DMS153 treated with DMSO at 0.1 percent for 48 hours (cell line): ENCODE results near the gene P2RX2.

Experiments used
- DNase-seq: peaks from one replicate; lab custom pipeline; 2025; ENCODE audit not compliant: unreplicated experiment; lab: John Stamatoyannopoulos, UW

P2RX2 gene

GRCh38 chr12:132618683-132619043 is at the start of gene P2RX2:
Gene P2RX2 (plus strand): TSS chr12:132618776. CDS start chr12:132618817, 41 bp downstream.
- DNase-seq, result no peak

GRCh38 chr12:132568826-132569480 is 49.6 kb upstream of the P2RX2 start:
- no peak for DNase-seq

GRCh38 chr12:132569856-132570480 is 48.6 kb upstream of the P2RX2 start:
- DNase-seq, result no peak

- DNase-seq, result no peak
These were observed 47.9 kb upstream of the P2RX2 start for GRCh38 chr12:132570635-132571034.

GRCh38 chr12:132571051-132571450 is 47.5 kb upstream of the P2RX2 start:
- DNase-seq, result no peak

- DNase-seq, result no peak
These were observed 47.0 kb upstream of the P2RX2 start for GRCh38 chr12:132571598-132571997.

- DNase-seq, result no peak
These were observed 46.5 kb upstream of the P2RX2 start for GRCh38 chr12:132572106-132572505.

- DNase-seq, result no peak
These were observed 45.5 kb upstream of the P2RX2 start for GRCh38 chr12:132572801-132573760.

- no peak for DNase-seq
These were observed 44.1 kb upstream of the P2RX2 start for GRCh38 chr12:132574271-132574996.

GRCh38 chr12:132575661-132576060 is 42.9 kb upstream of the P2RX2 start:
- DNase-seq, result no peak

GRCh38 chr12:132576701-132577100 is 41.9 kb upstream of the P2RX2 start:
- no peak for DNase-seq

GRCh38 chr12:132577191-132577920 is 41.2 kb upstream of the P2RX2 start:
- no peak for DNase-seq

- DNase-seq, result no peak
These were observed 40.5 kb upstream of the P2RX2 start for GRCh38 chr12:132578118-132578517.

GRCh38 chr12:132578826-132579225 is 39.8 kb upstream of the P2RX2 start:
- DNase-seq, result no peak

- no peak for DNase-seq
These were observed 38.8 kb upstream of the P2RX2 start for GRCh38 chr12:132579744-132580143.

GRCh38 chr12:132580701-132581292 is 37.8 kb upstream of the P2RX2 start:
- no peak for DNase-seq

GRCh38 chr12:132581348-132582057 is 37.1 kb upstream of the P2RX2 start:
- DNase-seq, result no peak

GRCh38 chr12:132582058-132582420 is 36.5 kb upstream of the P2RX2 start:
- DNase-seq, result no peak

- no peak for DNase-seq
These were observed 35.8 kb upstream of the P2RX2 start for GRCh38 chr12:132582582-132583410.
